Measurements from ENCODE around the gene LGALS8. TPM values are rescaled to one million over a fixed set of nuclear protein-coding genes. Genes with fewer than 3 reads are reported as not detected.

LGALS8 gene
- total RNA-seq, 3 donors from 2014 or later = 55.3 to 74.3 (median 56.4) TPM

- ATAC-seq (peak; percentile 64), DNase-seq (peak in 1 of 3 donors; percentile 45)
- Histone ChIP-seq H3K9me3 (no peaks in the 10 kb centered on the region), H3K4me1 (ENCODE audit: low read depth) (no peaks in the 10 kb centered on the region), H3K36me3 (ENCODE audit: low read depth) (no peaks in the 10 kb centered on the region), H3K4me3 (no peak overlapping the region)
- intact Hi-C loops (cut with DNase I, micrococcal nuclease) = loop anchor here in 1 of 2 donors (5.0 kb wide), 1 partner anchor 378 kb away; no protein-coding TSS in a partner anchor
- TF ChIP-seq CTCF (IDR thresholded peaks at IDR 0.05) = no peak
Observed at GRCh38 chr1:236489710-236490377, 33.9 kb upstream of the LGALS8 start.

GRCh38 chr1:236491469-236492136 is 32.2 kb upstream of the LGALS8 start:
- intact Hi-C loops (cut with DNase I, micrococcal nuclease) = no loop called here
- Histone ChIP-seq H3K4me3 (no peak overlapping the region), H3K9me3 (no peaks in the 10 kb centered on the region), H3K36me3 (ENCODE audit: low read depth) (no peaks in the 10 kb centered on the region), H3K4me1 (ENCODE audit: low read depth) (no peaks in the 10 kb centered on the region)
- no peak for TF ChIP-seq CTCF (IDR thresholded peaks at IDR 0.05)
- ATAC-seq (no peak), DNase-seq (no peak)

- no peaks in the 10 kb centered on the region for H3K4me1 ChIP-seq (ENCODE audit: low read depth)
- DNase-seq (no peak), ATAC-seq (no peak)
- H3K9me3 ChIP-seq = no peaks in the 10 kb centered on the region
- TF ChIP-seq CTCF (IDR thresholded peaks at IDR 0.05) = no peak
- no peak overlapping the region for H3K4me3 ChIP-seq
- intact Hi-C loops (cut with DNase I, micrococcal nuclease) = no loop called here
- H3K36me3 ChIP-seq (ENCODE audit: low read depth) = no peaks in the 10 kb centered on the region
Observed at GRCh38 chr1:236492378-236492777, 31.4 kb upstream of the LGALS8 start.

- Histone ChIP-seq H3K4me1 (ENCODE audit: low read depth) (no peaks in the 10 kb centered on the region), H3K36me3 (ENCODE audit: low read depth) (no peaks in the 10 kb centered on the region), H3K4me3 (no peak overlapping the region), H3K9me3 (no peaks in the 10 kb centered on the region)
- TF ChIP-seq CTCF (IDR thresholded peaks at IDR 0.05) = no peak
- no peak for ATAC-seq
- DNase-seq = no peak
- intact Hi-C loops (cut with DNase I, micrococcal nuclease) = no loop called here
Observed at GRCh38 chr1:236494082-236494481, 29.7 kb upstream of the LGALS8 start.

GRCh38 chr1:236494586-236495466 is 29.0 kb upstream of the LGALS8 start:
- H3K9me3 ChIP-seq = no peaks in the 10 kb centered on the region
- no peak for TF ChIP-seq CTCF (IDR thresholded peaks at IDR 0.05)
- intact Hi-C loops (cut with DNase I, micrococcal nuclease) = no loop called here
- no peaks in the 10 kb centered on the region for H3K36me3 ChIP-seq (ENCODE audit: low read depth)
- H3K4me1 ChIP-seq (ENCODE audit: low read depth) = no peaks in the 10 kb centered on the region
- ATAC-seq (no peak), DNase-seq (no peak)
- no peak overlapping the region for H3K4me3 ChIP-seq

Data from mucosa of descending colon (tissue), 3 donors.